Esophagus muscularis mucosa (tissue), 4 donors: Measurements from ENCODE around the gene TMCO4. TPM values are rescaled to one million over a fixed set of nuclear protein-coding genes. Genes with fewer than 3 reads are reported as not detected.

Experiments
- DNase-seq: peaks from one replicate; pipeline ENCODE4 v3.0.0-alpha.2; 2017; ENCODE audit errors: extremely low spot score
- H3K27ac ChIP-seq, 4 donors: fragments of 200-600 bp; sonication (generic); replicated peaks in 1 of 4; 1 replicate in 3 of 4; 2 replicates in 1 of 4; pipeline ENCODE4 v1.5.1; 2016 to 2019; ENCODE audit warnings: mild to moderate bottlenecking in 1 of 4
- H3K27me3 ChIP-seq, 4 donors: fragments of 200-600 bp; sonication (generic); one replicate each; pipeline versions ENCODE4 v1.5.1 to v1.6.0; 2016 to 2019
- H3K36me3 ChIP-seq, 4 donors: fragments of 200-600 bp; sonication (generic); one replicate each; pipeline ENCODE4 v1.5.1; 2016 to 2019
- H3K4me1 ChIP-seq, 4 donors: fragments of 200-600 bp; sonication (generic); one replicate each; pipeline ENCODE4 v1.5.1; 2016 to 2019
- H3K4me3 ChIP-seq, 4 donors: fragments of 200-600 bp; sonication (generic); 1 replicate in 2 of 4; 2 replicates in 2 of 4; pipeline ENCODE4 v1.5.1; 2016 to 2019; ENCODE audit warnings: mild to moderate bottlenecking in 4 of 4, moderate library complexity in 1 of 4
- H3K9me3 ChIP-seq, 4 donors: fragments of 200-600 bp; sonication (generic); 1 replicate in 3 of 4; 2 replicates in 1 of 4; pipeline ENCODE4 v1.5.1; 2016 to 2019
- CTCF ChIP-seq, 3 experiments: fragments of 200-600 bp in 2 of 3; fragments of 450-650 bp in 1 of 3; sonication (generic) in 2 of 3; IDR thresholded peaks; one replicate each; pipeline ENCODE4 v1.5.1; 2017 to 2019; ENCODE audit warnings: antibody characterized with exemption in 3 of 3, mild to moderate bottlenecking in 2 of 3, moderate library complexity in 1 of 3
- EP300 ChIP-seq: sonication (generic); formaldehyde crosslinking; IDR thresholded peaks from one replicate; pipeline ENCODE4 v1.6.1; 2017; ENCODE audit warnings: antibody characterized with exemption
- POLR2A ChIP-seq: fragments of 450-650 bp; IDR thresholded peaks from one replicate; pipeline ENCODE4 v1.6.1; 2017; ENCODE audit warnings: antibody characterized with exemption, moderate library complexity, mild to moderate bottlenecking, low read depth
- POLR2AphosphoS5 ChIP-seq, 2 donors: sonication (generic); formaldehyde crosslinking; IDR thresholded peaks; one replicate each; pipeline ENCODE4 v1.6.1; 2017; ENCODE audit warnings: antibody characterized with exemption in 2 of 2
- WGBS: methylation state at CpG from one replicate; pipeline ENCODE4 v1.1.5; 2018; 5-methylcytosine and 5-hydroxymethylcytosine counted together
- intact Hi-C: fragments of 100-400 bp; cut with DNase I; formaldehyde crosslinking; loops from one replicate; pipeline ENCODE4 v1.15.1; 2023
- total RNA-seq, 4 donors: library from RNA; depleted of rRNA; stranded (reverse); fragments of >200 nt; gene quantifications; one replicate each; pipeline versions ENCODE4 v1.1.0 to v1.2.1, GENCODE V29; 2016

Gene TMCO4
- total RNA-seq, 4 donors from 2014 or later = 20.8 to 34.4 (median 25.8) TPM

- Histone ChIP-seq H3K4me3 (no peak overlapping the region), H3K27me3 (peaks cover 0 to 12% (median 0%) of the 10 kb centered on the region in 4 donors), H3K36me3 (no peaks in the 10 kb centered on the region), H3K27ac (no peak overlapping the region), H3K9me3 (no peaks in the 10 kb centered on the region), H3K4me1 (no peaks in the 10 kb centered on the region)
- no peak for TF ChIP-seq EP300
- TF ChIP-seq POLR2AphosphoS5 (IDR thresholded peaks at IDR 0.05) = no peak
- WGBS = 87% methylated on average over 3 of the region's 3 CpGs
- intact Hi-C loops = no loop called here
- DNase-seq = no peak
Observed at GRCh38 chr1:19828546-19828945, 28.8 kb upstream of the TMCO4 start.

GRCh38 chr1:19825298-19825697 is 25.6 kb upstream of the TMCO4 start:
- DNase-seq = no peak
- no peaks in the 10 kb centered on the region for H3K9me3 ChIP-seq
- no peak overlapping the region for H3K4me3 ChIP-seq
- intact Hi-C loops = no loop called here
- no peaks in the 10 kb centered on the region for H3K36me3 ChIP-seq
- no peaks in the 10 kb centered on the region for H3K4me1 ChIP-seq
- no peak overlapping the region for H3K27ac ChIP-seq
- H3K27me3 ChIP-seq = peaks cover 0 to 5% (median 0%) of the 10 kb centered on the region in 4 donors
- no peak for TF ChIP-seq POLR2A
- no peak for TF ChIP-seq CTCF (IDR thresholded peaks at IDR 0.05)
- TF ChIP-seq EP300 = no peak
- no peak for TF ChIP-seq POLR2AphosphoS5 (IDR thresholded peaks at IDR 0.05)
- 35% methylated on average over 6 of the region's 6 CpGs for WGBS

GRCh38 chr1:19824541-19824940 is 24.8 kb upstream of the TMCO4 start:
- intact Hi-C loops = no loop called here
- DNase-seq = no peak
- TF ChIP-seq POLR2A (no peak), CTCF (IDR thresholded peaks at IDR 0.05) (no peak), POLR2AphosphoS5 (IDR thresholded peaks at IDR 0.05) (no peak), EP300 (no peak)

GRCh38 chr1:19824036-19824435 is 24.3 kb upstream of the TMCO4 start:
- Histone ChIP-seq H3K27me3 (peaks cover 0 to 5% (median 0%) of the 10 kb centered on the region in 4 donors), H3K4me3 (no peak overlapping the region), H3K9me3 (no peaks in the 10 kb centered on the region), H3K4me1 (no peaks in the 10 kb centered on the region), H3K27ac (no peak overlapping the region), H3K36me3 (no peaks in the 10 kb centered on the region)
- WGBS = 77% methylated on average over 5 of the region's 5 CpGs
- intact Hi-C loops = no loop called here
- TF ChIP-seq EP300 = no peak
- TF ChIP-seq POLR2A = no peak
- DNase-seq = no peak

More at GRCh38 chr1:19824541-19824940, 24.8 kb upstream of the TMCO4 start:
- 71% methylated on average over 4 of the region's 4 CpGs for WGBS
- Histone ChIP-seq H3K4me1 (no peaks in the 10 kb centered on the region), H3K27me3 (peaks cover 0 to 5% (median 0%) of the 10 kb centered on the region in 4 donors), H3K27ac (no peak overlapping the region), H3K36me3 (no peaks in the 10 kb centered on the region), H3K9me3 (no peaks in the 10 kb centered on the region), H3K4me3 (no peak overlapping the region)

GRCh38 chr1:19819701-19820100 is 20.0 kb upstream of the TMCO4 start:
- 75% methylated on average over 5 of the region's 5 CpGs for WGBS
- no peaks in the 10 kb centered on the region for H3K36me3 ChIP-seq
- H3K4me1 ChIP-seq = no peaks in the 10 kb centered on the region
- no peaks in the 10 kb centered on the region for H3K27me3 ChIP-seq
- no peak overlapping the region for H3K27ac ChIP-seq
- no peaks in the 10 kb centered on the region for H3K9me3 ChIP-seq
- no peak overlapping the region for H3K4me3 ChIP-seq
- intact Hi-C loops = no loop called here
- DNase-seq = no peak
- TF ChIP-seq CTCF (IDR thresholded peaks at IDR 0.05) (no peak), POLR2A (no peak), POLR2AphosphoS5 (IDR thresholded peaks at IDR 0.05) (no peak), EP300 (no peak)

- intact Hi-C loops = no loop called here
Observed at GRCh38 chr1:19818324-19818723, 18.6 kb upstream of the TMCO4 start.

More at GRCh38 chr1:19818324-19818723, 18.6 kb upstream of the TMCO4 start:
- 94% methylated on average over 3 of the region's 3 CpGs for WGBS
- Histone ChIP-seq H3K27me3 (no peaks in the 10 kb centered on the region), H3K27ac (no peak overlapping the region), H3K4me3 (no peak overlapping the region), H3K36me3 (no peaks in the 10 kb centered on the region), H3K9me3 (no peaks in the 10 kb centered on the region), H3K4me1 (no peaks in the 10 kb centered on the region)
- no peak for DNase-seq
- TF ChIP-seq CTCF (IDR thresholded peaks at IDR 0.05) = no peak
- TF ChIP-seq POLR2A = no peak
- TF ChIP-seq EP300 = no peak
- no peak for TF ChIP-seq POLR2AphosphoS5 (IDR thresholded peaks at IDR 0.05)
